ENCODE results near the gene MORN1.
"Not testable (repeated sequence)": the region's sequence is repeated elsewhere in the genome, so short reads cannot be mapped to it uniquely, and the experiment has no call there.

Gene MORN1

DNA sequence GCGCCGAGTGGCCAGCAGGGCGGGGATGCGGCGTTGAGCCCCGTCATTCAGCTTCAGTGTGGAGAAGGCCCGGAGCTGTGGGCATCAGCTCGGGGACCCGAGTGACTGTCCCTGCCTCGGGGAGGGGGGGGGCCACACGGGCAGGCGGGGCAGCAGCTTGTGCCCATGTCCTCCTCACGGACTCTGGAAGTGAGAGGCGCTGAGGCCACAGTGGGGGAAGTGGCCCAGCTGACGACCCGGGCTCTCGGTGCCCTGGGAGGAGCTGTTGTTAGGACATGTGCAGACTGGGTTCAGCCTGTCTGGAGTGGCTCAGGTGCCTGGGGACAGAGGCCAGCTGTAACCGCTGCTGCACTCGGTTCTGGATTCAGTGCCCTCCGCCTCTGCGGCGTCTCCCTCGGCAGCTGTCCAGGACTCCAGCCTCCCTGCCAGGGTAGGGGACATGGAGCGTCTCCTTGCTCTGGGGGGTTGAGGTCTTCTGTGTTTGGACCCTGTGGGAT lies 92.2 kb downstream of the MORN1 start:
- no peak for DNase-seq (ENCODE audit: low read depth in 1 of 2, low spot score in 1 of 2)
- in situ Hi-C loops (cut with HindIII; ENCODE audit: low pct_unique_long_range_greater_than_20kb, low sequenced_read_pairs) = no loop called here
- no peak for TF ChIP-seq JUND (IDR thresholded peaks at IDR 0.05; ENCODE audit: low read depth)

DNA sequence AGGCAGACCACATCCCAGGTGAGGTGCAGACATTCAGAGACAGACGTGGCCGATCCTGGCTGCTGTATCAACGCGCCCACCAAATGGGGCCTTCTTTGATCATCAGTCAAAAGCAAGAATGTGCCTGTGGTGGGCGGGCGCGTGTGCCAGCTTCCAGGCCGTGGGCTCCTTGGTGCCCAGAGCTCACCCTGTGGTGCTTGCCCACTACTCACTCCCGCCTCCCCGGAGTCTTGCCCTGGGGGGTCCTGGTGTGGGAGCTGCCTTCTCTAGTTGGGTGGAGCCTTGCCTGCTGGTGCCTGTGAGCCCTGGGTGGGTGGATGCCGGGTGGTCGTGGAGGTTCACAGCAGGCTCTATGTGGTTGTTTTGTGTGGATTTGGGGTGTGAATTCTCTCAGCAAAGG lies 92.7 kb downstream of the MORN1 start:
- in situ Hi-C loops (cut with HindIII; ENCODE audit: low pct_unique_long_range_greater_than_20kb, low sequenced_read_pairs) = no loop called here
- no peak for DNase-seq (ENCODE audit: low read depth in 1 of 2, low spot score in 1 of 2)
- no peak for TF ChIP-seq JUND (IDR thresholded peaks at IDR 0.05; ENCODE audit: low read depth)

DNA sequence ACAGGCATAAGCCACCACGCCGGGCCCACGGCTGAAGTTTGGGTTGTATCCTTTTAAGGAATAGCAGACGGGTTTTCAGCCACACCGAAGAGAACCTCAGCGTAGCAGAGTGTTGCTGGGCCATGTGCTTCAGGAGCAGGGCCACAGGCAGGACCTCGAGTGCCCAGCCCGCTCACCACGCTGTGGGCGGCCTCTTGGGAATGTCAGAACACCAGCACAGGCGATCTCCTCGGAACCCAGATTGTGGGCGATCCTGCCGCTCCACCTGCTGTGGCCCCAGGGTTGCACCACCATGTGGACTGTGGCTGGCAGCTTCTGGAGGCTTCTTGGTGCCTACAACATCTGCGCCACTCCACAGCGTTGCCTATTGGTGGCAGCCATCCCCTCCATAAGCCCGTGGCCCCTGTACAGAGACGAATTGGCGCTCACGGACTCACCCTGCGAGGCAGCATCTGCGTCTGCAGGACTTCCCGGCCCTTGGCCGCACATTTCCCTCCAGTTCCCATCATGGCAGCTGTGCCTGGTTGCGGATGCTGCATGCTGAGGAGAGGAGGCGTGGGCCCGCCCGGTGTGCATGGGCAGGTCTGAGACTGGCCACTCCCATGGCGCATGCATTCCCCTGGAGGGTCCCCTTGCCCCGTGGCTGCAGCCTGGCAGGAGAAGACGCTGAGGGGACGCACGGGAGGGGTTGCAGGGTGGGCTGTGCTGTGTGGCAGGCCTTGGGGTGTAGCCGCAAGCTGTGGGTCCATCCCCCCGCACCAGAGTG lies 93.9 kb downstream of the MORN1 start:
- in situ Hi-C loops (cut with HindIII; ENCODE audit: low pct_unique_long_range_greater_than_20kb, low sequenced_read_pairs) = no loop called here
- no peak for TF ChIP-seq JUND (IDR thresholded peaks at IDR 0.05; ENCODE audit: low read depth)
- DNase-seq (ENCODE audit: low read depth in 1 of 2, low spot score in 1 of 2) = no peak

DNA sequence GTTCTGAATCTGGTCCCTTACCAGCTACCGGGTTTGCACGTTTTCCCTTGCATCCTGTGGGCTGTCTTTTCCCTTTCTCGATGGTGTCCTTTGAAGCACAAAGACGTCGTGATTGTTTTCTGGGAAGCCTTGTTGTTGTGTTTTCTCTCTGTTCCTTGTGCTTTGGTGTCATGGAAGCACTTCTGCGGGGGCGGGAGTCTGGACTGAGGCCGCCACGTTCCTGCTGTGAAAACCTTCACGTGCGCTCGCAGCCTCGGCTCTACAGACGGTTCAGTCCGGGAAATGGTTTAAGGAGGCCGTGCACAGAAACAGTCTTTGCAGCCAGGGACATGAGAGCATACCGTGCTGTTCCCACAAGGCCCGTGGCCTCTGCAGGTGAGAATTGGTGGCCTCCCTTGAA lies 94.7 kb downstream of the MORN1 start:
- no peak for TF ChIP-seq JUND (IDR thresholded peaks at IDR 0.05; ENCODE audit: low read depth)
- in situ Hi-C loops (cut with HindIII; ENCODE audit: low pct_unique_long_range_greater_than_20kb, low sequenced_read_pairs) = no loop called here
- DNase-seq (ENCODE audit: low read depth in 1 of 2, low spot score in 1 of 2) = no peak

DNA sequence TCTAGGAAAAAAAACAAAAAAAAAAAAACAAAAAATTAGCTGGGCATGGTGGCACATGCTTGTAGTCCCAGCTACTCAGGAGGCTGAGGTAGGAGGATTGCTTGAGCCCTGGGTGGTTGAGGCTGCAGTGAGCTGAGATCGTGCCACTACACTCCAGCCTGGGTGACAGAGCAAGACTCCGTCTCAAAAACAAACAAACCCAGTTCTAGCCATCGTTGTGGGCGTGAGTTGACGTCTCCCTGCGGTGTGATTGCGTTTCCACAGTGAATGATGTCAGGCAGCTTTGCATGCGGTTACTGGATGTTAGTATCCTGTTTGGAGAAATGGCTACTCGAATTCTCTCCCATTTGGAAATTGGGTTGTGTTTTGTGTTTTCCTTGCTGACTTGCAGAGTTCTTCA lies 95.1 kb downstream of the MORN1 start:
- DNase-seq (ENCODE audit: low read depth in 1 of 2, low spot score in 1 of 2); in situ Hi-C loops (cut with HindIII; ENCODE audit: low pct_unique_long_range_greater_than_20kb, low sequenced_read_pairs): not testable (repeated sequence)

DNA sequence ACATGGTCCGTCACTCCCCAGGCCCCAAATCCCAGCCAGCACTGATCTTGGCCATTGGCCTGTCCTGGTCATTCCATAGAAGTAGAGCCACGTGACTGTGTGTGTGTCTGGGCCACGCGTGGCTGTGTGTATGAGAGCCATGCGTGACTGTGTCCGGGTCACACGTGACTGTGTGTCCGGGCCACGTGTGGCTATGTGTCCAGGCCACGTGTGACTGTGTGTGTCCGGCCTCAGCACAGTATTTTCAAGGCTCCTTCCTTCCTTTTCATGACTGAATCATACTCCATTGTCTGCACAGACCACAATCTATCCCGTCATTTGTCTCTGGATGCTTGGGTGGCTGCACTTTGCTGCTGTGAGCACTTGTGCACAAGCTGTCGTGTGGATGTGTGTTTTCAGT lies 95.8 kb downstream of the MORN1 start:
- no peak for DNase-seq (ENCODE audit: low read depth in 1 of 2, low spot score in 1 of 2)
- TF ChIP-seq JUND (IDR thresholded peaks at IDR 0.05; ENCODE audit: low read depth) = no peak
- in situ Hi-C loops (cut with HindIII; ENCODE audit: low pct_unique_long_range_greater_than_20kb, low sequenced_read_pairs) = no loop called here

DNA sequence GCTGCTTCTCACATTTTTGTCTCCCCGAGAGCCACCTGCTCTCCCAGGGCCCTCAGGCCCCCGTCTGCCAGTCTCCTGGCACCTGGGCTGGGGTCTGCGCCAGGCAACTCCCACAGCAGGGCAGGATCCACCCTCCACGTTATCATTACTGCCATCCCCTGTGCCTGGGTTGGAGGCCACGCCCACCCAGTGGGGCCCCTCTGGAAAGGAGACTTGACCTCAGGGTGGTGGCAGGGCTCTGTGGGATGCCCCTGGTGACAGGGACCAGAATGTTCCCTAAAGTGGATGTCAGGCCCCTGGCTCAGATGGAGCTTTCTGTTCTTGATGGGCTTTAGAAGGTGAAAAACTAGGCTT lies 96.7 kb downstream of the MORN1 start:
- in situ Hi-C loops (cut with HindIII; ENCODE audit: low pct_unique_long_range_greater_than_20kb, low sequenced_read_pairs) = no loop called here
- no peak for TF ChIP-seq JUND (IDR thresholded peaks at IDR 0.05; ENCODE audit: low read depth)
- DNase-seq (ENCODE audit: low read depth in 1 of 2, low spot score in 1 of 2) = no peak

DNA sequence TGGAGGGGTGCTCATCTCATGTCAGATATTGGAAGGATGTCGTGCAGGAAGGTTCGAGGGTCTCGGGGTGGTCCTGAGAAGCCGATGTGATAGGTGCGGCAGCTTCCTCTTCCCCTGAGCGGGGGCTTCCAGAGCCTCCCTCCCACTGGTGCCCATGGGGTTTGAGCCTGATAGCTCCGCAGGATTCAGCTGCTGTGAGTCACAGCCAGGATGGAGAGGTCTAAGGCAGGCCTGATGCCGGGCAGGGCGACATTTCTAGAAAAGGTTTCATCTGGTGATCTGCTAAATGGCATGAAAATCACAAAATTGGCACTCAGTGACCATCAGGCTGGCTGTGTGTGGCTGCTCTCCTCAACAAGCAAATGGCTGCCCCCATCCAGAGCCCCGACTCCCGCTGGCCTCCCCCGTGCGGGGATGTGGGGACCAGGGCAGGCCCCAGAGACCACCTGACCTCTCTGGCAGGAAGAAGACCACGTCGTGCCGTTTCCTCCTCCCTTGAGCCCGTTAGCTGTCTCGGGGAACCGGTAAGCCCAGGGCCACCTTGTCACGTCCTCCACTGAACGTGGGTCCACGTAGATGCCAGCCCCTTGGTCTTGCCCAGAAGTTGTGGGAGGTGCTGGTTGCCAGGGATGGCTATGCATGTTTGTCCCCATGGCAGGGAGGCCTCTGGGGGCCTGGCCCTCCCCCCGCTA lies 97.2 kb downstream of the MORN1 start:
- no peak for DNase-seq (ENCODE audit: low read depth in 1 of 2, low spot score in 1 of 2)
- no peak for TF ChIP-seq JUND (IDR thresholded peaks at IDR 0.05; ENCODE audit: low read depth)
- in situ Hi-C loops (cut with HindIII; ENCODE audit: low pct_unique_long_range_greater_than_20kb, low sequenced_read_pairs) = no loop called here

DNA sequence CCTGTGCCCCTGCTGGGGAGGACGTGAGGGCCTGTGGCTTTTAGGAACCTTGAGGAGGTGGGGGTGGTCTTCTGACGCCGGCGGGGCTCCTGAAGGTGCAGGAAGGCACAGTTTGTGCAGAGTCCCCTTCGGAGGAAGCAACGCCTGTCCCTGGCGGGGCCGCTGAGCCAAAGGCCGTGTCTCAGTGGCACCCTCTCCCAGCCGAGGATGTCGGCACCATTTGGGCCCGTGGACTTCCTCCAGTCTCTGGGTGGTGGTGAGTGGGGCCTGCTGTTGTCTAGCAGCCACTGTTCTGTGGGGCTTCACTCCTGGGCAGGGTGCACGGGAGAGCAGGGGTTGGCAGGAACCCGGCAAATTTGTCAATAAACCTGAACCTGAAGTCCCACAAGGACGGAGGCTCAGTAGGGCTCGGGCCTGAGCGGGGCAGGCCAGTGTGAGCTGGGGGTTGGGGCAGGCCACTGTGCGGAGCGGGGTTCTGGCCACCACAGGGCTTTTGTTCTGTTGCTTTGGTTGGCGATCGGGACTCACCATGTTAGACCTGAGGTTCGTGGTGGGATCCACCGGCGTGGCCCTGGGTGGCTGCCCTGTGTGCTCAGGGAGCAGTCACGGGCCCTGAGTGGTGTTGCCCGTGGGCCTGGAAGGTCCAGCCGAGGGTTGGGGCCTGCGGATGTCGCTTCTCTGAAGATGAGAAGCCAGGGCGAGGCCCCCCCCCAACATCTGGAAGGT lies 98.5 kb downstream of the MORN1 start:
- no peak for DNase-seq (ENCODE audit: low read depth in 1 of 2, low spot score in 1 of 2)
- TF ChIP-seq JUND (IDR thresholded peaks at IDR 0.05; ENCODE audit: low read depth) = no peak
- in situ Hi-C loops (cut with HindIII; ENCODE audit: low pct_unique_long_range_greater_than_20kb, low sequenced_read_pairs) = no loop called here

DNA sequence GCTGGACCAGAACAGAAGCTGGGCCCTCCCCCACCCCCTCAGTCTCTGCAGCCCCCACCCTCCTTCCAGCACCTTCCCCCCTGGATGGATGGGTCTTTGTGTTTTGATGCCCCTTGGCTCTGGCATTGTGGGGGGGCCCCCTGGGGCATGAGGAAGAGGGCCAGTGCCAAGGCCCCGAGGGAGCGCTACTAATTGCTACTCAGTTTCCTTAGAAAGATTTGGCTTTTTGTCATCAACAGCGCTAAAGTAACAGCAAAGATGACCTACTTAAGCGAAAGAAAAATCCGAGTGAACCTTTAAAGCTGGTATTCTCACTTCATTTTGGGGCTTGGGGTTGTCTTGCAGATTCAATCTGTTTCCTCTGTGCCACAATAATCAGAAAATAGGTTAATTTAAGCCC lies 99.8 kb downstream of the MORN1 start:
- TF ChIP-seq JUND (IDR thresholded peaks at IDR 0.05; ENCODE audit: low read depth) = no peak
- in situ Hi-C loops (cut with HindIII; ENCODE audit: low pct_unique_long_range_greater_than_20kb, low sequenced_read_pairs) = no loop called here
- no peak for DNase-seq (ENCODE audit: low read depth in 1 of 2, low spot score in 1 of 2)

DNA sequence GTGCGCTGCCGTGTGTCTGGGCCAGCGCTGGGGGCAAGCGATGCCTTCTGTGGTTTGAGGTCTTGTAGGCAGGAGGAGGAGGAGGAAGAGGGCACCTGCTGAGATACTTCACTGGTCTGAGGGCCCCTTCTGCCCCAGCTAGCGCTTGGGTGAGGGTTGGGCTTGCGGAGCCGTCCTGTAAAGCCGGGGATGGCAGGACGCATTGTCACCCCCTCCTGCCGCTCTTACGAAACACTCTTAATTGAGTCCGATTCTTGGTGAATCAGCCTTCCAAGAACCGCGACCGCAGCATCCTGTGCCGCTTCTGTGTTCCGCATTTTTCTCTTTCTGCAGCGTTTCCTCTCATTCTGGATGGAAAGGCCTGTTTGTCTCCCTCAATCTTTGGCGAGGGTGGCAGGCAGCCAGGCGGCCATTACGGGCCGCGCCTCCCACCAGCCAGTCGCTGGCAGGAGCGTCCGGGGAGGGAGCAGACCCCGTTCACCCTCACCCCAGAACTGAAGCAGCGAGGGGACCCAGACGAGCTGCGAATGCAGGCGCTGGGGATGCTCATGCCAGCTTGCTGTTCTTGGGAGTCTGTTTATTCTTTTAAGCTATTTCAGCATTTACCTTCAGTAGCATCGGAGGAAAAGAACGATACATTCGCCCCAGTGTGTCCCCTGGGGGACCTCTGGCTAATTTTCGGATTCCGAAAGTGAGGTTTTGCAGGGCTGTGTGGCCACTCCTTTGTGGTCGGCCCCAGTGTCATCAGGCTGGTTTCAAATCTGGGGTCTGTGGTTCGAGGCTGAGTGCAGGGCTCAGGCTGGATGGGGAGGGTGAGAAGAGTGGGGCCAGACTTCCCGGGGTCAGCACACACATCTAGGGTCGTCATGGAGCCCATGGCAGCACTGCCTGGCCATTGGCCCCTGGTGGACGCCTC lies 100.5 kb downstream of the MORN1 start:
- TF ChIP-seq JUND (IDR thresholded peaks at IDR 0.05; ENCODE audit: low read depth) = no peak
- in situ Hi-C loops (cut with HindIII; ENCODE audit: low pct_unique_long_range_greater_than_20kb, low sequenced_read_pairs) = no loop called here
- DNase-seq (ENCODE audit: low read depth in 1 of 2, low spot score in 1 of 2) = no peak

DNA sequence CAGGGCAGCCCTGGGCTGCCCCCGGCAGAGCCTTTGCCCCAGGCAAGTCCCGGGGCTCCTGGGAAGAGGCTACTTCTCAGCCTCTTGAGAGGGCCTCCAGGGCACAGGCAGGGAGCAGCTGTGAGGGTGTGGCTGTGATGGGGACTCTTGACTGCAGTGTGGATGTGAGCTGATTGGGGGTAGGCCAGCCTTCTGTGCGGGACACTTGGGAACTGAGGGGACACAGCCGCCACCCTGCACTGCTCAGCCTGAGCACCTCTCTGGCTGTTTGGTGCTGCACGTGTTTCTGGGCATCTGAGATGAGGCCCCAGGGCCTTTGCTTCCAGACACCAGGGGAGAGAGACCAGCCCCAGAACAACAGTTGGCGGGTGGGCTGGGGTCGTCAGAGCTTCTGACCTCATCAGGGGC lies 101.2 kb downstream of the MORN1 start:
- TF ChIP-seq JUND (IDR thresholded peaks at IDR 0.05; ENCODE audit: low read depth) = no peak
- DNase-seq (ENCODE audit: low read depth in 1 of 2, low spot score in 1 of 2) = no peak
- in situ Hi-C loops (cut with HindIII; ENCODE audit: low pct_unique_long_range_greater_than_20kb, low sequenced_read_pairs) = no loop called here
